Keratinocyte (primary cell): ENCODE measurements around the gene FTSJ3. TPM values are rescaled to one million over a fixed set of nuclear protein-coding genes. Genes with fewer than 3 reads are reported as not detected.
"Not testable (repeated sequence)": the region's sequence is repeated elsewhere in the genome, so short reads cannot be mapped to it uniquely, and the experiment has no call there.

Experiments used
- DNase-seq: peaks from one replicate; pipeline ENCODE4 v3.0.0-alpha.2; 2011; ENCODE audit warnings: low read depth, missing footprints, low spot score
- FAIRE-seq: peaks from 2 replicates; lab custom pipeline; 2011; peaks lifted over from hg19 to GRCh38; lab: Jason Lieb, UNC
- H2AFZ ChIP-seq: 2 replicates; pipeline ENCODE4 v1.6.0; 2012; ENCODE audit warnings: low read length, control low read depth, inconsistent platforms; ENCODE audit not compliant: control insufficient read depth
- H3K27ac ChIP-seq: 2 replicates; pipeline ENCODE4 v1.5.1; 2011; ENCODE audit warnings: low read length; ENCODE audit not compliant: control insufficient read depth, insufficient read depth
- H3K27me3 ChIP-seq: 3 replicates; pipeline ENCODE4 v1.6.0; 2011; ENCODE audit warnings: low read length; ENCODE audit not compliant: control insufficient read depth, insufficient read depth; ENCODE audit errors: extremely low read depth
- H3K36me3 ChIP-seq, 2 experiments: 2 replicates in 1 of 2; 3 replicates in 1 of 2; pipeline ENCODE4 v1.5.1; 2011; ENCODE audit warnings: low read length in 2 of 2, mild to moderate bottlenecking in 1 of 2; ENCODE audit not compliant: control insufficient read depth in 2 of 2, insufficient read depth in 2 of 2; ENCODE audit errors: extremely low read depth in 1 of 2
- H3K4me1 ChIP-seq: 3 replicates; pipeline ENCODE4 v1.5.1; 2011; ENCODE audit warnings: low read length; ENCODE audit not compliant: control insufficient read depth, insufficient read depth; ENCODE audit errors: extremely low read depth
- H3K4me2 ChIP-seq: 3 replicates; pipeline ENCODE4 v1.6.0; 2011; ENCODE audit warnings: low read depth, low read length; ENCODE audit not compliant: control insufficient read depth, insufficient read depth; ENCODE audit errors: extremely low read depth
- H3K4me3 ChIP-seq, 3 experiments: fragments of 200-600 bp in 1 of 3; sonication (generic) in 1 of 3; 2 replicates in 2 of 3; 3 replicates in 1 of 3; pipeline ENCODE4 v1.5.1; 2011 to 2016; ENCODE audit warnings: low read length in 3 of 3, mild to moderate bottlenecking in 3 of 3, control low read depth in 2 of 3, inconsistent platforms in 1 of 3, low read depth in 1 of 3, mixed read lengths in 1 of 3, mixed run types in 1 of 3, moderate library complexity in 1 of 3; ENCODE audit not compliant: control insufficient read depth in 2 of 3, insufficient read depth in 2 of 3; ENCODE audit errors: extremely low read depth in 1 of 3
- H3K79me2 ChIP-seq: 2 replicates; pipeline ENCODE4 v1.6.0; 2012; ENCODE audit warnings: low read length; ENCODE audit not compliant: control insufficient read depth, insufficient read depth
- H3K9ac ChIP-seq: 3 replicates; pipeline ENCODE4 v1.6.0; 2011; ENCODE audit warnings: low read length; ENCODE audit not compliant: control insufficient read depth, insufficient read depth; ENCODE audit errors: extremely low read depth
- H3K9me1 ChIP-seq: 3 replicates; pipeline ENCODE4 v1.6.0; 2011; ENCODE audit warnings: low read length; ENCODE audit not compliant: control insufficient read depth, insufficient read depth; ENCODE audit errors: extremely low read depth
- H3K9me3 ChIP-seq: 2 replicates; pipeline ENCODE4 v1.5.1; 2012; ENCODE audit warnings: low read depth, low read length; ENCODE audit not compliant: control insufficient read depth
- H4K20me1 ChIP-seq: 3 replicates; pipeline ENCODE4 v1.6.0; 2011; ENCODE audit warnings: low read length; ENCODE audit not compliant: control insufficient read depth, insufficient read depth; ENCODE audit errors: extremely low read depth
- dilution Hi-C: fragments of 300-500 bp; cut with MboI; formaldehyde crosslinking; loops from one replicate; pipeline ENCODE4 v1.7.0; 2020; ENCODE audit warnings: low sequenced_read_pairs; ENCODE audit not compliant: extremely low pct_ligation_motif_present
- polyA plus RNA-seq, 5 experiments: library from polyadenylated mRNA; depleted of rRNA in 3 of 5; stranded (reverse) in 3 of 5; stranded (forward) in 1 of 5; unstranded in 1 of 5; fragments of >200 nt; gene quantifications; 1 replicate in 1 of 5; 2 replicates in 3 of 5; 3 replicates in 1 of 5; pipeline versions ENCODE4 v1.2.1 to v1.2.3, GENCODE V29; 2011 to 2012; ENCODE audit warnings: missing spikeins in 2 of 5, low read depth in 1 of 5, low replicate concordance in 1 of 5
- TF ChIP-seq, protein P1 (sequence below), 3 experiments: IDR thresholded peaks in 1 of 3; conservative IDR thresholded peaks in 1 of 3; optimal IDR thresholded peaks in 1 of 3; 2 replicates in 2 of 3; 3 replicates in 1 of 3; pipeline versions ENCODE3 to v1.5.1; 2011; ENCODE audit warnings: low read length in 3 of 3, mild to moderate bottlenecking in 3 of 3, moderate library complexity in 2 of 3, control low read depth in 1 of 3, inconsistent platforms in 1 of 3; ENCODE audit not compliant: insufficient read depth in 2 of 3; ENCODE audit errors: extremely low read depth in 1 of 3

FTSJ3 gene
- polyA plus RNA-seq, 1 donor (not counting 4 experiments of a cell fraction or from before 2014, with no cell fraction given) = 43.7 TPM

DNA sequence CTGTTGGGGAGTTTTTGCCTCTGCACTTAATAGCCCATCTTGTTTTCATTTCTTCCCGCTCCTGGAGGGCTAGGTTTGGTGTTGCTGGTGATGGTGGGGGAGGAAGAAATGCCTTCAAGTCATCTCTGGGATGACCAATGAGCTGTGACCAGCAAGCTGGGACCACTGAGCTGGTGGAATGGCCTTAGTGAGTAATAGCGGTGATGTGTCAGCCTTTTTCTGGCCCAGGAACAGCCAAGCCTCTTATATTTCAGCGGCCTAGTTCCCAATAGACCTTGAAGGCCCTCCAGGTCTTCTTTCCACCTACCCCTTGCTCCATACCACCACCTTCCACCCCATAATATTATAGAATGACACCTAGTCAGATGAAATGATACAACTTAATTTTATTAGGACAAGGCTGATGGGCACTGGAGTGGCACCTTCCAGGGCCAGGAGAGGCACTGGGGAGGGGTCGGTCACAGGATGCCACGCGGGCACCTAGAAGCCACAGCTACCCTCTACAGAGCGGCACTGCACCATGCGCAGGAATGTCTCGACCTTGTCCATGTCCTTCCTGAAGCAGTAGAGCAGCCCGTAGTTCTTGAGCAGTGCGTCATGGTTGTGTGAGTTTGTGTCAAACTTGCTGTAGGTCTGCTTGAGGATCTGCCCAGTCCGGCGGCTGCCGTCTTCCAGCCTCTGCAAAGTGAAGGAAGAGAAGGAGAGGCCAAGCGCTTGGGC is 44.3 kb upstream of the FTSJ3 start:
- H2AFZ ChIP-seq, H3K79me2 ChIP-seq, H3K4me2 ChIP-seq, H3K27me3 ChIP-seq, dilution Hi-C loops, H3K27ac ChIP-seq, H3K4me3 ChIP-seq, DNase-seq, H3K9me3 ChIP-seq, H4K20me1 ChIP-seq, H3K36me3 ChIP-seq, H3K9me1 ChIP-seq, H3K9ac ChIP-seq, H3K4me1 ChIP-seq, FAIRE-seq: not testable (repeated sequence)

DNA sequence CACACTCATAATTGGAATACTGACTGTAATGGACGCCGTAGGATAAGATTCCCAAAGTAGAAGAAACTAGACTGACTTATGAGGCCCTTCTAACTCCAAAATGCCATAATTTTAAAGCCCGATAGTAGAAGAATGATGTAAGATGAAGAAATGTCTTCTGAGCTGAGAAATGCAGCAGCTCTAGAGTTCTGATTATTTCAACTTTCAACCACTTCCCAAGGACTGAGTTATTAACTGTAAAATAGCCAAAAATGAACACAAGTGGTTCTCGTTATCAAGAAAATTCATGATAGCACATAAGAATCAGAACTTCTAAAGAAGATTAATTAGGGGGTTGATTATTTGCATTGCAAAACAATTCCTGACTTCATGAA is 42.8 kb upstream of the FTSJ3 start:
- FAIRE-seq, H3K9me1 ChIP-seq, H3K9me3 ChIP-seq, H3K4me2 ChIP-seq, DNase-seq, H2AFZ ChIP-seq, H3K79me2 ChIP-seq, dilution Hi-C loops, H3K36me3 ChIP-seq, H3K27ac ChIP-seq, H3K27me3 ChIP-seq, H3K4me3 ChIP-seq, H3K9ac ChIP-seq, H4K20me1 ChIP-seq, H3K4me1 ChIP-seq: not testable (repeated sequence)

DNA sequence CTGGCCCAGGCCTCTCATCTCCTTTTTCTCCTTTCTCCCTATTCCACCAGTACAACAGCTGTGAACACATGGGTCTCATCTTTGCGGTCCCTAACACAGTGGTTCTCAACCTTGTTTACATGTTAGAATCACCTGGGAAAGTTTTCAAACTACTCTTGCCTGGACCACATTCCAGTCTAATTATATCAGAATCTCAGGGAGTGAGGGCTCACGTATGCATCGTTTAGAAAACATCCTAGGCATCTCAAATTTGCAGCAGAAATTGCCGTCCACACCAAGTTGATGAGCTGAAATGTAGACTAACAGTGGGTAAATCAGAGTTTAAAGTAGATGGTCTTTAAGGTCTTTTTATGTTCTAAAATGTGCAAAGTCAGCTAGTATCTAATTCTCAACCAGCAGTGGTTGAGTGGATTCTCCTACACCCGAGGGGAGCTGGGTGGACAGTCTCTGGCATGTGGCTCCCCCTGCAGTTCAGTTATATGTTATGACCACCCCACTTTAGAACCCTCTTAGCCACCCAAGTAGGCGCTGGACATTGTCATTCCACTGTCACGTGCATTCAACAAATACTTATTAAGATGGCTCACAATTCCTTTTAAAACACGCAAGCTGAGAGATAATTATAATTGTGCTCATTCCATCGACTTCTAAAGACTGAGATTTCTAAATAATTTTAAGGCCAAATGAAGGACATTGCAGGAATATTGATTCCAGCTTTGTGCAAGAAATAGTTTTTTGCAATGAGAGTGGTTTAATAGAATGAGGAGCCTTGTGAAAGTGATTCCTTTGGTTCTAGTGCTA is 42.2 kb upstream of the FTSJ3 start:
- H3K9me1 ChIP-seq, H3K27me3 ChIP-seq, H2AFZ ChIP-seq, H4K20me1 ChIP-seq, H3K4me2 ChIP-seq, H3K4me1 ChIP-seq, H3K36me3 ChIP-seq, H3K9me3 ChIP-seq, dilution Hi-C loops, H3K27ac ChIP-seq, FAIRE-seq, DNase-seq, H3K9ac ChIP-seq, H3K4me3 ChIP-seq, H3K79me2 ChIP-seq: not testable (repeated sequence)
- TF ChIP-seq, protein P1, sequence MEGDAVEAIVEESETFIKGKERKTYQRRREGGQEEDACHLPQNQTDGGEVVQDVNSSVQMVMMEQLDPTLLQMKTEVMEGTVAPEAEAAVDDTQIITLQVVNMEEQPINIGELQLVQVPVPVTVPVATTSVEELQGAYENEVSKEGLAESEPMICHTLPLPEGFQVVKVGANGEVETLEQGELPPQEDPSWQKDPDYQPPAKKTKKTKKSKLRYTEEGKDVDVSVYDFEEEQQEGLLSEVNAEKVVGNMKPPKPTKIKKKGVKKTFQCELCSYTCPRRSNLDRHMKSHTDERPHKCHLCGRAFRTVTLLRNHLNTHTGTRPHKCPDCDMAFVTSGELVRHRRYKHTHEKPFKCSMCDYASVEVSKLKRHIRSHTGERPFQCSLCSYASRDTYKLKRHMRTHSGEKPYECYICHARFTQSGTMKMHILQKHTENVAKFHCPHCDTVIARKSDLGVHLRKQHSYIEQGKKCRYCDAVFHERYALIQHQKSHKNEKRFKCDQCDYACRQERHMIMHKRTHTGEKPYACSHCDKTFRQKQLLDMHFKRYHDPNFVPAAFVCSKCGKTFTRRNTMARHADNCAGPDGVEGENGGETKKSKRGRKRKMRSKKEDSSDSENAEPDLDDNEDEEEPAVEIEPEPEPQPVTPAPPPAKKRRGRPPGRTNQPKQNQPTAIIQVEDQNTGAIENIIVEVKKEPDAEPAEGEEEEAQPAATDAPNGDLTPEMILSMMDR (optimal IDR thresholded peaks at IDR 0.05 in 1 of 3, IDR thresholded peaks at IDR 0.05 in 1 of 3, conservative IDR thresholded peaks at IDR 0.05 in 1 of 3; ENCODE audit: extremely low read depth in 1 of 3, insufficient read depth in 2 of 3, low read length in 3 of 3) = peak in 2 of 3 experiments; percentile 15 to 23
